ENCODE results near the gene PIGH.

Gene PIGH

GRCh38 chr14:67641480-67641879 lies 41.4 kb upstream of the PIGH start:
- no peak overlapping the region for H3K4me3 ChIP-seq (ENCODE audit: control insufficient read depth, low read depth, low read length)
- no peak for DNase-seq (ENCODE audit: low read depth)
- TF ChIP-seq CTCF (conservative IDR thresholded peaks at IDR 0.05; ENCODE audit: control insufficient read depth, insufficient read depth, low read depth, low read length), result no peak

GRCh38 chr14:67638642-67639041 lies 38.6 kb upstream of the PIGH start:
- no peak for TF ChIP-seq CTCF (conservative IDR thresholded peaks at IDR 0.05; ENCODE audit: control insufficient read depth, insufficient read depth, low read depth, low read length)
- no peak overlapping the region for H3K4me3 ChIP-seq (ENCODE audit: control insufficient read depth, low read depth, low read length)
- no peak for DNase-seq (ENCODE audit: low read depth)

GRCh38 chr14:67636361-67636919 lies 36.4 kb upstream of the PIGH start:
- no peak for TF ChIP-seq CTCF (conservative IDR thresholded peaks at IDR 0.05; ENCODE audit: control insufficient read depth, insufficient read depth, low read depth, low read length)
- DNase-seq (ENCODE audit: low read depth), result no peak

GRCh38 chr14:67633451-67634147 lies 33.5 kb upstream of the PIGH start:
- DNase-seq (ENCODE audit: low read depth), result no peak
- H3K4me3 ChIP-seq (ENCODE audit: control insufficient read depth, low read depth, low read length), result no peak overlapping the region
- no peak for TF ChIP-seq CTCF (conservative IDR thresholded peaks at IDR 0.05; ENCODE audit: control insufficient read depth, insufficient read depth, low read depth, low read length)

More at GRCh38 chr14:67636361-67636919, 36.4 kb upstream of the PIGH start:
- no peak overlapping the region for H3K4me3 ChIP-seq (ENCODE audit: control insufficient read depth, low read depth, low read length)

- H3K4me3 ChIP-seq (ENCODE audit: control insufficient read depth, low read depth, low read length), result no peak overlapping the region
- DNase-seq (ENCODE audit: low read depth), result no peak
- no peak for TF ChIP-seq CTCF (conservative IDR thresholded peaks at IDR 0.05; ENCODE audit: control insufficient read depth, insufficient read depth, low read depth, low read length)
Measured at GRCh38 chr14:67630938-67631337, 30.9 kb upstream of the PIGH start.

- no peak overlapping the region for H3K4me3 ChIP-seq (ENCODE audit: control insufficient read depth, low read depth, low read length)
- DNase-seq (ENCODE audit: low read depth), result no peak
- no peak for TF ChIP-seq CTCF (conservative IDR thresholded peaks at IDR 0.05; ENCODE audit: control insufficient read depth, insufficient read depth, low read depth, low read length)
Measured at GRCh38 chr14:67630186-67630585, 30.1 kb upstream of the PIGH start.
